ENCODE data around the gene TRMT61A. TPM values are rescaled to one million over a fixed set of nuclear protein-coding genes. Genes with fewer than 3 reads are reported as not detected.

TRMT61A gene
- 5.0 TPM for total RNA-seq
- long read RNA-seq, transcript TRMT61A-202 (4 exons, 3,229 nt) = major isoform, 23 of 36 reads
- long read RNA-seq, partial matches to known transcripts = 10 of 36 reads
- long read RNA-seq, other reads (novel, unspliced or antisense) = 3 of 36 reads

- intact Hi-C loops (cut with DNase I) = no loop called here
- DNase-seq (peak; percentile 92), ATAC-seq (ENCODE audit: poor library complexity) (peak; percentile 92)
Observed at GRCh38 chr14:103528587-103529382, at the start of gene TRMT61A. Gene TRMT61A (plus strand): TSS chr14:103529196. CDS start chr14:103529979, 783 bp downstream.

DNA sequence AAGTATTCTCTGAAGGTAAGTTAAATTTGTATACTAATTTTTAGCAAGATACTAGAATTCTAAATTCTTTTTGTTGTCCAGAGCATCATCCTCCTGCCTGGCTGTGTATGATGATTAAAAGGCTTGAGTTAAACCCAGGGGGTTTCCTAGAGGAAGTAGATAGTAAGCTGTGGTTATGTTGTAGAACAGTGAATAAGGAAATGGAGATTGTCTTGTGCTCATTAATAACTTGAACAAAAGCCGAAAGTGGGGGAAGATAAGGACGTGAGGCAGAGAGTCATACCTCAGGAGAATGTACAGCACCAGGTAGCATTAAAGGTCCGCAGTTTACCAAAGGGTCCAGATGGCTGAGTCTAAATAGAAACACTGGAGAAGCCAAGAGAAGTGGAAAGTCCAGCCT lies 48.4 kb upstream of the TRMT61A start:
- intact Hi-C loops (cut with DNase I) = no loop called here
- no peak for ATAC-seq (ENCODE audit: poor library complexity)
- DNase-seq = no peak

DNA sequence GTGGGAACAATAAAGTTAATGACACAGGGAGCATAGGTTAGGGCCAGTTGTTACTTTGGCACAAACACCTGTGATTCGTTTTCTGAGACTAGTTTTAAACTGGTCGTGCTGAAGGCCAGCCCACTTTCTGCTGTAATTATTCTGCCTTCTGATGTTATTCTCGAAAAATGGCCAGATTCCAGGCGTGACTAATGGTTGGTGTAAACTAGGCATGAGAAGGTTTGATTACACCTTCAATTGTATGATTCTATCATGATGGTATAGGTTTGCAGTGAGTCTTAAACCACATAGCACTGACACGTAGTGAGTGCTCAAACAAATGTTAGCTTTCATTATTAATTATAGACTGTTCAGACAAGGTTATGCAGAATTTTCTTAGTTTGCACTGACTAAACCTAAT lies 45.4 kb upstream of the TRMT61A start:
- intact Hi-C loops (cut with DNase I) = no loop called here
- no peak for DNase-seq
- ATAC-seq (ENCODE audit: poor library complexity) = no peak

- no peak for DNase-seq
- intact Hi-C loops (cut with DNase I) = no loop called here
- peak; percentile 40 for ATAC-seq (ENCODE audit: poor library complexity)
Observed at GRCh38 chr14:103485504-103485903, 43.5 kb upstream of the TRMT61A start.

DNA sequence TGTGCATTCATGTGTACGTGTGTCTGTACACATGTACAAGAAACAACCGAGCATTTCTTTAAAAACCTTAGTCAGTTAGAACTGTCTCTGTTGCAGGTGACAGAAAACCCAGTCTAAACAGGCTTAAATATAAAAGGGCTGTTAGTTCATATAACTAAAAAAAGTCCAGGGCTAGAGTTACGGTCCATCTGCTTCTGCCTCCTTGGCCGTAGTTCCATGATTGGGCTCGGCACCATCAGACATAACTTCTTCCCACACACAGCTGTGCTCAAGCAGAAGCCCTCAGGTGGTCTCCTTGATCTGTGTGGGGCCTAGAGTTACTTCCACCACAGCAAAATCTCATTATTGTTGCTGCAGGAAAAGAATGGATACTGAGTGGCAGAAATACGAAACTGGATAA lies 40.9 kb upstream of the TRMT61A start:
- DNase-seq (no peak), ATAC-seq (ENCODE audit: poor library complexity) (no peak)
- intact Hi-C loops (cut with DNase I) = no loop called here

- intact Hi-C loops (cut with DNase I) = no loop called here
- no peak for DNase-seq
- no peak for ATAC-seq (ENCODE audit: poor library complexity)
Observed at GRCh38 chr14:103488960-103489359, 40.0 kb upstream of the TRMT61A start.

- no peak for ATAC-seq (ENCODE audit: poor library complexity)
- intact Hi-C loops (cut with DNase I) = no loop called here
- no peak for DNase-seq
Observed at GRCh38 chr14:103489621-103490020, 39.4 kb upstream of the TRMT61A start.

GRCh38 chr14:103491691-103492090 lies 37.3 kb upstream of the TRMT61A start:
- intact Hi-C loops (cut with DNase I) = no loop called here
- ATAC-seq (ENCODE audit: poor library complexity) = no peak

GRCh38 chr14:103492156-103492925 lies 36.7 kb upstream of the TRMT61A start:
- ATAC-seq (ENCODE audit: poor library complexity) (no peak), DNase-seq (no peak)
- intact Hi-C loops (cut with DNase I) = no loop called here

More at GRCh38 chr14:103491691-103492090, 37.3 kb upstream of the TRMT61A start:
- no peak for DNase-seq

- ATAC-seq (ENCODE audit: poor library complexity) (peak; percentile 40), DNase-seq (no peak)
- intact Hi-C loops (cut with DNase I) = no loop called here
Observed at GRCh38 chr14:103495854-103496253, 33.1 kb upstream of the TRMT61A start.

DNA sequence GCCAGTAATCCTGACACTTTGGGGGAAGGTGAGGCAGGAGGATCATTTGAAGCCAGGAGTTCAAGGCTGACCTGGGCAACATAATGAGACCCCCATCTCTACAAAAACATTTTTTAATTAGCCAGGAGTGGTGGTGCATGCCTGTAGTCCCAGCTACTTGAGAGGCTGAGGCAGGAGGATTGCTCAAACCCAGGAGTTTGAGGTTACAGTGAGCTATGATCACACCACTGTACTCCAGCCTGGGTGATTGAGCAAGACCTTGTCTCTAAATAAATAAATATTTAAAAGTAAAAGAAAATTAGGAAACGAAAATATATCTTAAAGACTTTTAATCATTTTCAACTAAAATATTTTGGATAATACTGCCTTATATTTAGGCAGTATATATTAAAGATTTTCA lies 32.2 kb upstream of the TRMT61A start:
- intact Hi-C loops (cut with DNase I) = no loop called here
- no peak for ATAC-seq (ENCODE audit: poor library complexity)
- DNase-seq = no peak

- intact Hi-C loops (cut with DNase I) = loop anchor here (5.0 kb wide), 1 partner anchor 48 kb away; no protein-coding TSS in a partner anchor
- ATAC-seq (ENCODE audit: poor library complexity) (no peak), DNase-seq (no peak)
Observed at GRCh38 chr14:103499709-103500108, 29.3 kb upstream of the TRMT61A start.

DNA sequence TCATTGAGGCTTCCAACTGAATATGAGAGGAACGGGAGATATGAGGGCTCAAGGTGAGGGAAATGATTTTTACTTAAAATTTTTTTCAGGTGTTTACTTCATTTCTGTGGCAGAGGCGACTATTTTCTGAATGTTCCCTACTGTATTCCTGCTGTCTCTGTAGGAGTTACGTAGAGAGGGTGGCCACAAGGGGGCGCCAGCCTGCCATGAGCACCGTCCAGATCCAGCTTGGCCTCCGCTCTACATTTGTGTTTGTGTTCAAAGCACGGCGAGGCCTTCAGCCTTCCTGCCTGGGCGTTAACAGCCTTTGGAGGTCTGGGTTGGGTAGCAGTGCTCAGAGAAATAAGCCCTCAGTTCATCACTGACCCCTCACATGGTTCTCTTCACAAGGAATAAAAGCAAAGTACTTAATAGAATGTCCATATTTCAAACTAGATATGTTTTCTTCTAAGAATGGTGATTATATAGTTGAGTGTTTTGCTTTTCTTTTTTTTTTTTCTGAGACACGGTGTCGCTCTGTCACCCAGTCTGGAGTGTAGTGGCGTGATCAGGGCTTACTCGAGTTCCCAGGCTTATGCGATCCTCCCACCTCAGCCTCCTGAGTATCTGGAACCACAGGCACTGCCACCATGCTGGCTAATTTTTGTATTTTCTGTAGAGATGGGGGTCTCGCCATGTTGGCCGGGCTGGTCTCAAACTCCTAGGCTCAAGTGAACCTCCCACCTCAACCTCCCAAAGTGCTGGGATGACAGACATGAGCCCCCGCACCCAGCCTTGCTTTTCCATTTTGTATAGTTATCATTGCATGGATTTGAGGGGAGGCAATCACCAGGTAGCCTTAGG lies 28.6 kb upstream of the TRMT61A start:
- peak; percentile 84 for ATAC-seq (ENCODE audit: poor library complexity)
- DNase-seq = peak; percentile 95
- intact Hi-C loops (cut with DNase I) = loop anchor here (5.0 kb wide), 1 partner anchor 47 kb away; no protein-coding TSS in a partner anchor

- no peak for ATAC-seq (ENCODE audit: poor library complexity)
- DNase-seq = no peak
- intact Hi-C loops (cut with DNase I) = loop anchor here (5.0 kb wide), 1 partner anchor 46 kb away; no protein-coding TSS in a partner anchor
Observed at GRCh38 chr14:103501041-103501870, 27.7 kb upstream of the TRMT61A start.

- ATAC-seq (ENCODE audit: poor library complexity) = no peak
- intact Hi-C loops (cut with DNase I) = loop anchor here (5.0 kb wide), 1 partner anchor 45 kb away; no protein-coding TSS in a partner anchor
- no peak for DNase-seq
Observed at GRCh38 chr14:103501921-103502669, 26.9 kb upstream of the TRMT61A start.

GRCh38 chr14:103502877-103503276 lies 26.1 kb upstream of the TRMT61A start:
- intact Hi-C loops (cut with DNase I) = loop anchor here (5.0 kb wide), 1 partner anchor 44 kb away; no protein-coding TSS in a partner anchor
- DNase-seq = no peak
- ATAC-seq (ENCODE audit: poor library complexity) = no peak

- DNase-seq = no peak
- intact Hi-C loops (cut with DNase I) = loop anchor here (5.0 kb wide), 1 partner anchor 44 kb away; no protein-coding TSS in a partner anchor
- ATAC-seq (ENCODE audit: poor library complexity) = no peak
Observed at GRCh38 chr14:103503296-103503695, 25.7 kb upstream of the TRMT61A start.

All from Right ventricle myocardium superior (tissue), 1 donor.